SJSA1 (cell line): ENCODE results near the gene RYR3. TPM values are rescaled to one million over a fixed set of nuclear protein-coding genes. Genes with fewer than 3 reads are reported as not detected.

Experiments
- DNase-seq, 2 experiments: peaks; one replicate each; pipeline ENCODE4 v3.0.0-alpha.2; 2015 to 2020; ENCODE audit warnings: low spot score in 2 of 2, low read depth in 1 of 2
- H3K27ac ChIP-seq: fragments of 250-450 bp; sonication (Bioruptor Pico); 2 replicates; pipeline ENCODE4 v1.5.1; 2020; ENCODE audit warnings: mild to moderate bottlenecking, moderate library complexity
- H3K27me3 ChIP-seq: fragments of 250-450 bp; sonication (Bioruptor Pico); replicated peaks from 2 replicates; pipeline ENCODE4 v1.5.1; 2020; ENCODE audit warnings: mild to moderate bottlenecking, moderate library complexity
- H3K36me3 ChIP-seq: fragments of 250-450 bp; sonication (Bioruptor Pico); 2 replicates; pipeline ENCODE4 v1.5.1; 2020; ENCODE audit warnings: mild to moderate bottlenecking
- H3K4me1 ChIP-seq: fragments of 250-450 bp; sonication (Bioruptor Pico); replicated peaks from 2 replicates; pipeline ENCODE4 v1.6.1; 2021; ENCODE audit warnings: mild to moderate bottlenecking
- H3K4me3 ChIP-seq: fragments of 250-450 bp; sonication (Bioruptor Pico); 2 replicates; pipeline ENCODE4 v1.5.1; 2020; ENCODE audit warnings: mild to moderate bottlenecking
- H3K9me3 ChIP-seq: fragments of 250-450 bp; sonication (Bioruptor Pico); replicated peaks from 2 replicates; pipeline ENCODE4 v1.5.1; 2020; ENCODE audit warnings: mild to moderate bottlenecking
- total RNA-seq: library from RNA; depleted of rRNA; stranded (reverse); fragments of >200 nt; shearing (Covaris generic); gene quantifications from 2 replicates; pipeline ENCODE4 v1.2.3, GENCODE V29; 2014

The RYR3 gene
- total RNA-seq, 1 experiment from 2014 or later = 10.3 TPM

DNA sequence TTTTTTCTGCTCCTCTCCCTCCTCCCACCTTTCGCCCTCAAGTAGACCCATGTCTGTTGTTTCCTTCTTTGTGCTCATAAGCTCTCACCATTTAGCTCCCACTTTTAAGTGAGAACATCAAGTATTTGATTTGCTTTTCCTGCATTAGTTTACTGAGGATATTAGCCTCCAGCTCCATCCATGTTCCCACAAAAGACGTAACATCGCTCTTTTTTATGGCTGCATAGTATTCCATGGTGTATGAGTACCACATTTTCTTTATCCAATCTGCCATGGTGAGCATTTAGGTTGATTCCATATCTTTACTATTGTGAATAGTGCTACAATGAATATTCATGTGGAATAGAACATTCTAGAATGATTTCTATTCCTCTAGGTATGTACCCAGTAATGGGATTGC is 178.6 kb downstream of the RYR3 start:
- no peak overlapping the region for H3K27ac ChIP-seq
- H3K36me3 ChIP-seq = no peaks in the 10 kb centered on the region
- no peak for DNase-seq
- peaks cover 2% of the 10 kb centered on the region; the same call in 1 of the 2 replicates for H3K27me3 ChIP-seq
- H3K4me3 ChIP-seq = no peak overlapping the region
- H3K4me1 ChIP-seq = no peaks in the 10 kb centered on the region
- no peaks in the 10 kb centered on the region; the same call in 1 of the 2 replicates for H3K9me3 ChIP-seq

DNA sequence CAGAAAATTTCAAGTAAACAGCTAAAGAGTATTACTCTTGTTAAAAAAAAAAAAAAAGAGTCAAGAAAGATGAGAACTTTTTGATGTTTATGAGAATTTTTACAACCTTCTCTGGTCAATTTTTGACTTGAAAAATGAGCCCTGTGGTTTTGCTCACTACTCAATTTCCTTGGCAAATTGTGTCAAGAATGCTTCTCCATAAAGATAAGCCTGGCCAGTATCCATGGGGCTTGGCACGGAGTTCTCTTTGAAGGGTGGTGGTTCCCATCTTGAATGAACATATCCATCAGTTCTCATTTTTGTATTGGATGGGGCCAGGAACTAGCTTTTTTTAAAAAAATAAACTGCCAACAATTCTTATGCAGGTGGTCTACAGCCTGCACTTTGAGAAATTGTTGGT is 179.9 kb downstream of the RYR3 start:
- Histone ChIP-seq H3K36me3 (no peaks in the 10 kb centered on the region), H3K27ac (no peak overlapping the region), H3K4me3 (no peak overlapping the region), H3K4me1 (no peaks in the 10 kb centered on the region), H3K27me3 (peaks cover 2% of the 10 kb centered on the region; the same call in 1 of the 2 replicates), H3K9me3 (no peaks in the 10 kb centered on the region; the same call in 1 of the 2 replicates)
- DNase-seq = no peak

DNA sequence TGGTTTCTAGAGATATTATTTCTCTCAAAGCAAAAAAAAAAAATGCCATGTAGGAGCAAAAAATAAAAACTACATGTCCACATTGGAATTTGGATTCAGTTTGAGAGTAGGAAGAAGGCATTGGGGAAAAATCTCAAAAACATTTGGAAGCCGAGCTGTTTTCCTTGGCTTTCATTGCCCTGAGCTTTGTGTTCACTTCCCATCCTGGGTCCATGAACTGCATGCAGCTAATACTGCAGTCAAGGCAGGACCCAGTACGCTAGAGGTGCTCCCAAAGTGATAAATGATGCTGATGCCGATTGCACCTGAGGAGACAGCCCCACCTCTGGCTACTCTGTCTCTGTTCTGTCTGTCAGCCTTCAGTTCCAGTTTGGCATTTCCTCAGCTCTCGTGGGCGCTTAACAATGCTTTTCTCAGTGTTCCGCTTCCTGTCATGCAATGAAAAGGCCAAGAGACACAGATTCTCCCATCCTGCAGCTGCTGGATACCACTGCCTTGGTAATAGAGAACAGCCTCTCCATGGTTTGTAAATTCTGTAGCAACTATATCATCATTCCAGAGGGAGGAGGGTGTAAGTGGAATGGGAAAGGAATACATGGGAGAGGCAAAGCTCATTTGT is 181.8 kb downstream of the RYR3 start:
- H3K36me3 ChIP-seq = no peaks in the 10 kb centered on the region
- H3K4me1 ChIP-seq = no peaks in the 10 kb centered on the region
- no peak overlapping the region for H3K4me3 ChIP-seq
- no peak overlapping the region for H3K27ac ChIP-seq
- no peak for DNase-seq
- H3K9me3 ChIP-seq = no peaks in the 10 kb centered on the region
- H3K27me3 ChIP-seq = peaks cover 6% of the 10 kb centered on the region; the same call in 1 of the 2 replicates

DNA sequence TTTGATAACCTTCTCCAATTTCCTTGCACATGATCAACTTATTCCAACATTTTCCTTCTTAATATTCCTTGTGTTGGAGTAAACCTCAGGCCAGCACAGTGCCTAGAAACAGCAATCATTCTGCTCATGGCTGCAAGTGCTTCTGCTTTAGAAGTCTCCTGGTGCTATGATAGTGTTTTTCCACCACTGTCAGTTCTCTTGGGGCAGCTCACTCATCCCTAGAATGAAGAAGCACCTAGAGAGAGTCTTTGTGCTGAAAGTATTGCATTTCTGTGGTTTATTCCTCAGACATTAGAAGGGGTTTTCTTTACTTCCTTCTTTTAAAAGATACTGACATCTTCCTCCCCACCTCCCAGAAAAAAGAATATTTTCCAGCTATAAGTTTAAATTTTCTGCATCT is 183.5 kb downstream of the RYR3 start:
- Histone ChIP-seq H3K9me3 (no peaks in the 10 kb centered on the region), H3K36me3 (no peaks in the 10 kb centered on the region), H3K27me3 (peaks cover 4% of the 10 kb centered on the region; the same call in 1 of the 2 replicates), H3K4me1 (no peaks in the 10 kb centered on the region), H3K4me3 (no peak overlapping the region), H3K27ac (no peak overlapping the region)
- no peak for DNase-seq

DNA sequence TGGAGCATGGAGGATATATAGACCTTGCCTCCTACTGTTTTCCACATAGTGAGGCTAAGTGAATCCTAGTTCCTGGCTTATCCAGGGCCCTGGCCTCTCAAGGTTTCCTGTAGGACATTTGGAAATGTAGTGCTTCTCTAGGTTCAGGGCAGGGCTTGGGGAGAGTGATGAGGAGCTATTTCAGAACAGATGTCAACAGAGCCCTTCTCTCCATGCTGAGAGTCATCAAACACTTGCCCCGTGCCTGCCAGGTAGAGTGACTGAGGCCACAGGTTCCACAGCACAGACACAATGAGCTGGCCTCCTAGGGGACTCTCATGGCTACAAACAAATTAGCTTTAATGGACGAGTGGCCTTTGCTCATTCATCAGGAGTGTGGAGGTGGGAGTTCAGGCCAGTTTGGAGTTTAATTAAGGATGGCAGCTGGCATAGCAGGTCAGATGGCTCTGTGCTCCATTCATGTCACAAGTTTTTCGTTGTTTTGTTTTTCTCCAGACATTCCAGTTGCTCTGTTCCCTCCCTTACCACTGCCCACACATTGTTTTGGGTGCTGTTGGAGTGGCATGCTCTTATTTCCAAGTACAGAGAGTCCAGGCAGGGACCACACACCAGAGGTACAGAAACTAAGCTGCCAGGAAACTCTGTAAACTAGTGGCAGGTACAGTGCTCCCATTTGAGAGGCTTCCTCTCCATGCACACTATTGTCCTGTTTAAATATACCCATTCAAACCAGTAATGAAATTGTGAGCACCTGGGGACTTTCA is 189.8 kb downstream of the RYR3 start:
- DNase-seq = no peak
- Histone ChIP-seq H3K27ac (no peak overlapping the region), H3K9me3 (no peaks in the 10 kb centered on the region), H3K4me3 (no peak overlapping the region), H3K27me3 (peaks cover 9% of the 10 kb centered on the region; the same call in 1 of the 2 replicates), H3K36me3 (no peaks in the 10 kb centered on the region), H3K4me1 (no peaks in the 10 kb centered on the region)

DNA sequence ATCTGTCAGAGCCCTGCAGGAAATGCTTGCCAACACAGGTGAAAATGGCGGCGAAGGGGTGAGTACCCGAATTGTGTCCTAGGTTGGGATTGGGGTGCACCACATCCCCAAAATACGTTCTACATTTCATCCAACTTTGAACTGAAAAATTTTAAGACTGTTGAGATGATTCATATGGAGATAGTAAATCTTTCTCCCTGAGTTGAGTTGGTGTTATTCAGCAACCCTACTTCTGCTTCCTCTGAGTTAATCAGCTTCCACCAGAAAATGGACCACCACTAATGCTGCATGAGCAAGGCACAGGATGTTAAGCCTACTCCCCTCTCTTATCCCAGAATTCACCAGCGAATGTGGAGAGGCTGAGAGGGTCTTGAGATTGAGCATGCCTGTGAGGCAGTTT is 192.9 kb downstream of the RYR3 start:
- Histone ChIP-seq H3K27me3 (peaks cover 5% of the 10 kb centered on the region; the same call in 1 of the 2 replicates), H3K4me1 (no peaks in the 10 kb centered on the region), H3K27ac (no peak overlapping the region), H3K36me3 (no peaks in the 10 kb centered on the region), H3K9me3 (no peaks in the 10 kb centered on the region), H3K4me3 (no peak overlapping the region)
- DNase-seq = no peak

DNA sequence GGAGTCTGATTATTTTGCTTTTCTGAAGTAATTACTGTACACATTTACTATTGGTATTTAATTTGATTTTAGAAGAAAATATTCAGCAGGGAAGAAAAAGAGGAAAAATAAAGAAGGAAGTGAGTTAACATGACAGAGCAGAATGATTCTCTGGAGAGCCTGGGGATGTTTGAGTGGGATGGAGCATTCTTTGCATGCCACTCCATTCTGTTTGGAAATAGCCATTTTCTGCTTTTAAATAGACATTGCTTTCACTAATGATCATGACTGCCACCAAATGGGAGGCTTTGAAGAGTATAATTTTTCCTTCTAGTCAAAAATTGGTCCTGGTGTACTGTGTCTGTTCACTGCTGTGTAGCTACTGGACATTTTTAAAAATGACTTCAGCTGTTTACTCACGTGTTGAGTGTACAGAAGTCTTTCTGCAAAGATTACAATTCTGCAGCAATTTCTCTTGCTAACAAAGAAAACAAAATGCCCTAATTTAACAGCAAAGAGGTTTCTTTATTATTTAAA is 196.1 kb downstream of the RYR3 start:
- H3K27ac ChIP-seq = no peak overlapping the region
- no peak for DNase-seq
- H3K27me3 ChIP-seq = peaks cover 4% of the 10 kb centered on the region; the same call in 1 of the 2 replicates
- H3K36me3 ChIP-seq = no peaks in the 10 kb centered on the region
- H3K4me1 ChIP-seq = no peaks in the 10 kb centered on the region
- no peak overlapping the region for H3K4me3 ChIP-seq
- H3K9me3 ChIP-seq = no peaks in the 10 kb centered on the region

DNA sequence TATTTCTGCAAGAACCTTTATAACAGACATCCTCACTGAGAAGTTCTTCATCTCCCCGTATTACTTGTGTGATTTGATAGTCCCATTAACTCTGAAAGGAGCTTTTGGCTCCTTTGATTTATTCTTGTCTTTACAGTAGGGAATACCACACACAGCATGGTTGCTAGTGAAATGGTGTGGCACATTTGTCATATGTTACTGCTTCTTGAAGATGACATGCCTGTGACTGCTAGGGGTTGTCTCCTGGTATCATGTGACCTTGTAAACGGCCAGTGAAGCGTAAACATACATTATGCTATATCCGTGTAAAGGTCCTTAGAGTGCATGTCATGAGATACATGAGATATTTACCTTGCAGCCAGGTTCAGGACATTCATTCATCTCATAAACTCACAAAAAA is 197.9 kb downstream of the RYR3 start:
- no peak for DNase-seq
- Histone ChIP-seq H3K27ac (no peak overlapping the region), H3K4me3 (no peak overlapping the region), H3K4me1 (no peaks in the 10 kb centered on the region), H3K9me3 (no peaks in the 10 kb centered on the region), H3K27me3 (peaks cover 10% of the 10 kb centered on the region), H3K36me3 (no peaks in the 10 kb centered on the region)

DNA sequence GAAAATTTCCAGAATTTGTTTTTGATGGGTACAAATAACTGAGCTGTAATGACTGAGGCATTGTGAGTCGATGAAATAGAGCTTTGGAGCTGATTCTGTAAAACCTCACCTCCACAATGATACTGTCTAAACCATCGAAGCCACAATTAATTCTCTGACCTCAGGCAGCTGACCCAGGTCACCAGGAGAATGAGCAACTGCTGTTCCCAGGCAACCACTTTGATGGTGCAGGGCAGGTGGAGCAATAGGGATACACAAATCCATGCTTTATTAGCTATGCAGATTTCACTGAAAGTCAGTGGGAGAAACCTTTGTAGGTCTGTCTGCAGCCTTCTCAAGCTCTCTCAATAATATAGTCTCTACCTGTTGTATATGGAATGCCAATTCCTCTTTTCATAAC is 204.4 kb downstream of the RYR3 start:
- no peaks in the 10 kb centered on the region for H3K4me1 ChIP-seq
- DNase-seq = no peak

DNA sequence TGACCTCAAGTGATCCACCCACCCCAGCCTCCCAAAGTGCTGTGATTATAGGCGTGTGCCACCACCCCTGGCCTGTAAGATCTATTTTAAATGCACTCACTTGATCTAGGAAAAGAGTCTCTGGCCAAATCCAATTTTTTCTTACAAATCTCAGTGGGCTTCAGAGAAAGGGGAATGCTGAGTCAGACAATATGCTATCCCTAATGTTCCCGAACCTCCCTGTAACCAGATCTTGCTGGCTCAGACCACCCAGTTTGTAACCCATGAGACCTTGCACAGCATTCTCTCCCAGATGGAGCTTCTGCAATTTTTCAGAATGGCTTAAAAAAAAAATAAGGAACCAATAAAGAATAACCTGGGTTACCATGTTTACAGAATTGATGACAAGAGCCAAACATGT is 205.8 kb downstream of the RYR3 start:
- Histone ChIP-seq H3K27me3 (peaks cover 7% of the 10 kb centered on the region), H3K27ac (no peak overlapping the region), H3K9me3 (no peaks in the 10 kb centered on the region), H3K36me3 (no peaks in the 10 kb centered on the region), H3K4me1 (no peaks in the 10 kb centered on the region), H3K4me3 (no peak overlapping the region)
- no peak for DNase-seq

More for the DNA sequence above, 204.4 kb downstream of the RYR3 start:
- H3K36me3 ChIP-seq = no peaks in the 10 kb centered on the region
- no peak overlapping the region for H3K4me3 ChIP-seq
- no peak overlapping the region for H3K27ac ChIP-seq
- no peaks in the 10 kb centered on the region for H3K9me3 ChIP-seq
- H3K27me3 ChIP-seq = peaks cover 7% of the 10 kb centered on the region

DNA sequence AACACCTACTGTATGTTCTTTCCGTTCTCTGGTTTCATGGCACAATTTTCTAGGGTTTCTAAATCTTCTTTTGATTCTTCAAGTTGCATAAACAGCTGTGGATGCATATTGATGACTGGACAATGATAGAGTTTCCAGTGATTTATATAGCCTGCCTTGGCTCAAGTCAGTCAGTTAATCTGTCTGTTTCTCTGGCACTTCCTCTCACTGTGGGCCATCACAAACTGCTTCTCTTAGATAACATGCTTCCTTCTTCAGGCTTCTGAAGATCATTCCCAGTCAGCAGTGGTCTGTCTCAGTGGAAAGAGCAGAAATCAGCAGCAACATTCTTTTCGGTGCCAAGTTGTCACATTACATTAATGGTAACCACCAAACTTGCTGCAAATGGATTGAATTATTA is 207.2 kb downstream of the RYR3 start:
- H3K9me3 ChIP-seq = no peaks in the 10 kb centered on the region
- no peak for DNase-seq
- no peaks in the 10 kb centered on the region for H3K4me1 ChIP-seq
- H3K27ac ChIP-seq = no peak overlapping the region
- H3K4me3 ChIP-seq = no peak overlapping the region
- H3K36me3 ChIP-seq = no peaks in the 10 kb centered on the region
- H3K27me3 ChIP-seq = no peaks in the 10 kb centered on the region; the same call in none of the 2 replicates

DNA sequence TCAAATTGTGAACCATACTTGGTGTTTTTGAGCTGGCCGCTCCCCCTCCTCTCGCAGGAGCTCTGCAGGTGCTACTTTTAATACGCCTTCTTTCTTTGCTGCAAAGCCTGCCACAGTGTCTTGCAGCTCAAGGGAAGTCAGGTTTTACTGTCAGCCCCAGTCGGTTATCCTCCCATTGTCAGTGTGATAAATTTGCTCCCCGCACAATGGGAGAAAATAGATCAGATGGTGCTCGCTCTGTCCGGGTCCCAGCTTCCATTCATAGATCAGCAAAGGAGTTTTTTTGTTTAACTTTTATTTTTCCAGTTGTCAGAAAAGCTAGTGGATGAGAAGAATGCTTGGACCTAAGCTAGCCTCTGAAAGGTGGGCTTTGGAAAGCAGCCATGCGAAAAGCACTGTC is 207.7 kb downstream of the RYR3 start:
- H3K4me3 ChIP-seq = no peak overlapping the region
- H3K9me3 ChIP-seq = no peaks in the 10 kb centered on the region
- H3K27ac ChIP-seq = no peak overlapping the region
- no peaks in the 10 kb centered on the region for H3K36me3 ChIP-seq
- no peak for DNase-seq
- no peaks in the 10 kb centered on the region for H3K4me1 ChIP-seq
- H3K27me3 ChIP-seq = no peaks in the 10 kb centered on the region; the same call in none of the 2 replicates

DNA sequence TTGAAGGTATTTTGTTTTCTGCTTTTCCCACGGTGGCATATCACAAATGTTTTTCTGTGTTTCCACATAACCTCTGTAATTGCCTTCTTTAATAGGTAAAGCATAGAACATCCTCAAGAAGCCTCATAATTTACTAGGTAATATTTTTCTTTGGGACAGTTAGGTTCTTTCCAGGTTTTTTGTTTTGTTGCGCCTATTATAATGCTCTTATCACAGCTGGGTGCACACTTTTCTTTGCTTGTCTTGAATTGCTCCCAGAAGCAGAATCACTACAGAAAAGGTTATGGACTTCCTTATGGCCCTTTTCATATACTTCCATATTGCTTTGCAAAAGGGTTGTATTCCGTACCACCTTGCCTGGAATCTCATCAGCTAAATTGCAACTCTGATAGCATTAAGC is 213.5 kb downstream of the RYR3 start:
- Histone ChIP-seq H3K27me3 (no peaks in the 10 kb centered on the region; the same call in 1 of the 2 replicates), H3K9me3 (no peaks in the 10 kb centered on the region), H3K27ac (no peak overlapping the region), H3K4me1 (no peaks in the 10 kb centered on the region), H3K4me3 (no peak overlapping the region), H3K36me3 (no peaks in the 10 kb centered on the region)
- no peak for DNase-seq

DNA sequence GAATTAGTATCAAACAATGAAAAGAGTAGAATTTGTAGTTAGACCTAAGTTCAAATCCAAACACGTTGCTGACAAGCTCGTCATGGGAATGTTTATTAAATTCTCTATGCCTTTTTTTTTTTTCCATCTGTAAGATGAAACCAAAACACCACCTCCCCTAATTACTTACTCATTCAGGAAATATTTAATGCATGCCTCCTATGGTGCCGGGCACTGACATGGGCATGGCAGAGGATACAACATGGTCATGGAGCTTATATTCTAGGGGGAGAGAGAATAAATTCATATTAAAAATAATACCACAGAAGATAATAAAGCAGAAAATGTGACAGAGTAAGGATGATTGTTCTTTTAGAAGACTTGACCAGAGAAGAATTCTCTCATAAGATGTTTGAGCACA is 215.8 kb downstream of the RYR3 start:
- DNase-seq = no peak
- no peaks in the 10 kb centered on the region for H3K36me3 ChIP-seq
- H3K4me1 ChIP-seq = no peaks in the 10 kb centered on the region
- no peak overlapping the region for H3K27ac ChIP-seq
- no peak overlapping the region for H3K4me3 ChIP-seq
- no peaks in the 10 kb centered on the region for H3K9me3 ChIP-seq
- H3K27me3 ChIP-seq = no peaks in the 10 kb centered on the region; the same call in 1 of the 2 replicates
